ENCODE results near the gene SSBP4. TPM values are rescaled to one million over a fixed set of nuclear protein-coding genes. Genes with fewer than 3 reads are reported as not detected.

SSBP4 gene
- total and polyA plus RNA-seq, 9 of the 15 experiments (the other 6 are each of a cell fraction or from before 2014, with no cell fraction given), result 1.1 to 189 (median 39.0) TPM

DNA sequence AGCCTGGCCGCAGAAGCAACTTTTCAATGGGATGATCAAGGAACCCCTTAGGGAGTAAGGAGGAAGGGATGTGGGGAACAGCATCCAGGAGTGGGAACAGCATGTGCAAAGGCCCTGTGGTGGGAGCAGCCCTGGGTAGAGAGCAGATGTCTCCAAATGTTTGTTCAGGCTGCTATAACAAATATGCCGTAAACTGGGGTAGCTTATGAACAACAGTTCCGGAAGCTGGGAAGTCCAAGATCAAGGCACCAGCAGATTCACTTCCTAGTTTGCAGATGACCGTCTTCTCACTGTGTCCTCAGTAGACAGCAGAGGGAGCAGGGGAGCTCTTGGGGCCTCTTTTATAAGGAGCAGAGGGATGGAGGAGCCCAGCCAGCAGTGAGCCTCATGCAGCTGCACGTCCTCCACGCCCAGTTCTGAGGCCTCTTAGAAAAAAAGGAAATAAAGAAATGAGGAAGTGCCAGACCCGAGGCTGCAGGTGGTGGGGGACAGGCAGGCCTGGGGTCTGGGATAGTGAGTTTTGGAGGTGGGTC is 17.6 kb upstream of the SSBP4 start:
- Histone ChIP-seq H3K27ac (ENCODE audit: extremely low read depth, low read depth, low read length) (peak overlapping the region; percentile 52; the same call in 1 of the 3 replicates), H3K36me3 (ENCODE audit: control insufficient read depth, insufficient read depth, low read length) (no peaks in the 10 kb centered on the region), H3K27me3 (ENCODE audit: control insufficient read depth in 2 of 2, insufficient read depth in 2 of 2, low read length in 2 of 2) (no peaks in the 10 kb centered on the region), H4K20me1 (replicated peaks; ENCODE audit: control insufficient read depth, insufficient read depth, low read length) (no peaks in the 10 kb centered on the region), H2AFZ (ENCODE audit: low read depth, low read length) (peak overlapping the region; percentile 69), H3K4me3 (no peak overlapping the region), H3K4me2 (ENCODE audit: insufficient read depth, low read length) (no peak overlapping the region; the same call in 1 of the 2 replicates), H3K9me3 (replicated peaks; ENCODE audit: control insufficient read depth, insufficient read depth, low read depth, low read length) (no peaks in the 10 kb centered on the region), H3K4me1 (replicated peaks in 1 of 2; ENCODE audit: control insufficient read depth in 2 of 2, insufficient read depth in 2 of 2, low read length in 2 of 2) (peaks cover 12 to 21% of the 10 kb centered on the region in 2 experiments), H3K9ac (ENCODE audit: insufficient read depth in 1 of 2, low read depth in 2 of 2, low read length in 2 of 2) (peak overlapping the region in 1 of 2 experiments; percentile 66; a peak in 2 of 4 replicates), H3K79me2 (ENCODE audit: control insufficient read depth, insufficient read depth, low read length) (no peaks in the 10 kb centered on the region), H3K9me1 (ENCODE audit: control insufficient read depth, insufficient read depth, low read length) (no peaks in the 10 kb centered on the region)
- in situ Hi-C loops (cut with MboI) (loop anchor here (5.0 kb wide), 1 partner anchor 189 kb away; no protein-coding TSS in a partner anchor), intact Hi-C loops (cut with micrococcal nuclease) (no loop called here)
- peak; percentile 39 to 85 (median 56) for DNase-seq (ENCODE audit: extremely low read depth in 1 of 4, low spot score in 3 of 4)
- no TSS peak for BruUV-seq (replicated peaks)
- ChIA-PET CTCF (ENCODE audit: low intra/inter-chr PET ratio) (interaction anchor here (0.6 to 1.0 kb wide), 2 partner anchors 12 to 14 kb away, joined by 3 read pairs; no protein-coding TSS in a partner anchor), POLR2A (interaction anchor here (0.6 to 4.1 kb wide), 4 partner anchors 12 to 120 kb away, joined by 4 to 80 read pairs (median 10); partner anchors contain the start of genes GDF15 and JUND)
- ATAC-seq, result peak; percentile 94
- 30% methylated on average over 7 of the region's 7 CpGs for WGBS (ENCODE audit: insufficient coverage, low coverage, missing lambda C conversion rate)
- FAIRE-seq, result peak; percentile 51
- TF ChIP-seq SP1 (CRISPR knock-in tag; IDR thresholded peaks at IDR 0.05), result no peak
- TF ChIP-seq RHOXF2B (CRISPR knock-in tag; conservative IDR thresholded peaks at IDR 0.05), result no peak
- peak; percentile 59; the same call in 1 of the 2 replicates for TF ChIP-seq SMARCE1 (IDR thresholded peaks at IDR 0.05)
- no peak for TF ChIP-seq COPS2 (conservative IDR thresholded peaks at IDR 0.05)
- TF ChIP-seq ETV6 (IDR thresholded peaks at IDR 0.05; ENCODE audit: borderline replicate concordance in 1 of 2, low read depth in 2 of 2, low read length in 1 of 2), result peak in 1 of 2 experiments; percentile 41; a peak in 1 of 4 replicates
- TF ChIP-seq ETV6 (CRISPR knock-in tag; IDR thresholded peaks at IDR 0.05; ENCODE audit: borderline replicate concordance), result no peak
- TF ChIP-seq ZFP36 (IDR thresholded peaks at IDR 0.05; ENCODE audit: low read depth, low read length, partially characterized antibody), result peak; percentile 13
- TF ChIP-seq, protein P1, sequence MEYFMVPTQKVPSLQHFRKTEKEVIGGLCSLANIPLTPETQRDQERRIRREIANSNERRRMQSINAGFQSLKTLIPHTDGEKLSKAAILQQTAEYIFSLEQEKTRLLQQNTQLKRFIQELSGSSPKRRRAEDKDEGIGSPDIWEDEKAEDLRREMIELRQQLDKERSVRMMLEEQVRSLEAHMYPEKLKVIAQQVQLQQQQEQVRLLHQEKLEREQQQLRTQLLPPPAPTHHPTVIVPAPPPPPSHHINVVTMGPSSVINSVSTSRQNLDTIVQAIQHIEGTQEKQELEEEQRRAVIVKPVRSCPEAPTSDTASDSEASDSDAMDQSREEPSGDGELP (CRISPR knock-in tag; IDR thresholded peaks at IDR 0.05; ENCODE audit: borderline replicate concordance), result peak; percentile 66; the same call in 1 of the 2 replicates
- TF ChIP-seq, protein P2, sequence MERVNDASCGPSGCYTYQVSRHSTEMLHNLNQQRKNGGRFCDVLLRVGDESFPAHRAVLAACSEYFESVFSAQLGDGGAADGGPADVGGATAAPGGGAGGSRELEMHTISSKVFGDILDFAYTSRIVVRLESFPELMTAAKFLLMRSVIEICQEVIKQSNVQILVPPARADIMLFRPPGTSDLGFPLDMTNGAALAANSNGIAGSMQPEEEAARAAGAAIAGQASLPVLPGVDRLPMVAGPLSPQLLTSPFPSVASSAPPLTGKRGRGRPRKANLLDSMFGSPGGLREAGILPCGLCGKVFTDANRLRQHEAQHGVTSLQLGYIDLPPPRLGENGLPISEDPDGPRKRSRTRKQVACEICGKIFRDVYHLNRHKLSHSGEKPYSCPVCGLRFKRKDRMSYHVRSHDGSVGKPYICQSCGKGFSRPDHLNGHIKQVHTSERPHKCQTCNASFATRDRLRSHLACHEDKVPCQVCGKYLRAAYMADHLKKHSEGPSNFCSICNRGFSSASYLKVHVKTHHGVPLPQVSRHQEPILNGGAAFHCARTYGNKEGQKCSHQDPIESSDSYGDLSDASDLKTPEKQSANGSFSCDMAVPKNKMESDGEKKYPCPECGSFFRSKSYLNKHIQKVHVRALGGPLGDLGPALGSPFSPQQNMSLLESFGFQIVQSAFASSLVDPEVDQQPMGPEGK (CRISPR knock-in tag; IDR thresholded peaks at IDR 0.05; ENCODE audit: borderline replicate concordance), result no peak
- peak; percentile 58 to 61 for TF ChIP-seq RAD21 (CRISPR knock-in tag; conservative IDR thresholded peaks at IDR 0.05 in 1 of 2, IDR thresholded peaks at IDR 0.05 in 1 of 2)
- peak; percentile 36; the same call in 1 of the 2 replicates for TF ChIP-seq NR2C1 (IDR thresholded peaks at IDR 0.05)
- TF ChIP-seq NR2C1 (tag; IDR thresholded peaks at IDR 0.05), result no peak
- peak; percentile 47; the same call in 1 of the 2 replicates for TF ChIP-seq ZNF384 (IDR thresholded peaks at IDR 0.05; ENCODE audit: low read depth, low read length)
- no peak for TF ChIP-seq XRCC3 (IDR thresholded peaks at IDR 0.05)
- no peak for TF ChIP-seq U2AF1 (optimal IDR thresholded peaks at IDR 0.05; ENCODE audit: low read depth, low read length)
- 0 out of 2 replicates have a peak, but pooled peaks have one; percentile 83 for TF ChIP-seq PTBP1 (IDR thresholded peaks at IDR 0.05; ENCODE audit: low read depth, low read length)
- TF ChIP-seq MECOM (CRISPR knock-in tag; IDR thresholded peaks at IDR 0.05), result 0 out of 2 replicates have a peak, but pooled peaks have one; percentile 41
- no peak for TF ChIP-seq ARID2 (IDR thresholded peaks at IDR 0.05)
- TF ChIP-seq, protein P3, sequence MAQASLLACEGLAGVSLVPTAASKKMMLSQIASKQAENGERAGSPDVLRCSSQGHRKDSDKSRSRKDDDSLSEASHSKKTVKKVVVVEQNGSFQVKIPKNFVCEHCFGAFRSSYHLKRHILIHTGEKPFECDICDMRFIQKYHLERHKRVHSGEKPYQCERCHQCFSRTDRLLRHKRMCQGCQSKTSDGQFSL (CRISPR knock-in tag; IDR thresholded peaks at IDR 0.05), result peak; percentile 61; the same call in 1 of the 2 replicates
- TF ChIP-seq, protein P3 (tag; IDR thresholded peaks at IDR 0.05), result no peak

All from K562 (cell line).